GM19351 (cell line): ENCODE data around the gene DACH2.
A peak's percentile ranks its signal among the peaks of the same experiment; 100 is the strongest.

ENCODE experiments used
- ATAC-seq: cut with Tn5 transposase; IDR thresholded peaks from one replicate; pipeline ENCODE4 v1.9.1; 2021; ENCODE audit warnings: mild to moderate bottlenecking, moderate library complexity; ENCODE audit not compliant: unreplicated experiment

Gene DACH2

DNA sequence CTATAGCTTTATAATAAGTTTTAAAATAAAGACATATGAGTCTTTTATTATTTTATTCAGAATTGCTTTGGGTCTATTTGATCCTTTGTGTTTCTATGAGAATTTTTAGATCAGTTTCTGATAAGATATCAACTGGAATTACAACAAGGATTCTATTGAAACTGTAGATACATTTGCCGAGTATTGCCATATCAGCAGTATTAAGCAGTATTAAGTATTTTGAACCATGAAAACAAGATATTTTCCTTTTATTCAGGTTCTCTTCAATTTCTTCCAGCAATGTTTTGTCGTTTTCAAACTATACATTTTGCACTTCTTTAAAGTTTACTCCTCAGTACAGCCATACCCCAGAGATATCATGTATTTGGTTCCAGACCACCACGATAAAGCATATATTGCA lies 598.8 kb downstream of the DACH2 start:
- no peak for ATAC-seq

DNA sequence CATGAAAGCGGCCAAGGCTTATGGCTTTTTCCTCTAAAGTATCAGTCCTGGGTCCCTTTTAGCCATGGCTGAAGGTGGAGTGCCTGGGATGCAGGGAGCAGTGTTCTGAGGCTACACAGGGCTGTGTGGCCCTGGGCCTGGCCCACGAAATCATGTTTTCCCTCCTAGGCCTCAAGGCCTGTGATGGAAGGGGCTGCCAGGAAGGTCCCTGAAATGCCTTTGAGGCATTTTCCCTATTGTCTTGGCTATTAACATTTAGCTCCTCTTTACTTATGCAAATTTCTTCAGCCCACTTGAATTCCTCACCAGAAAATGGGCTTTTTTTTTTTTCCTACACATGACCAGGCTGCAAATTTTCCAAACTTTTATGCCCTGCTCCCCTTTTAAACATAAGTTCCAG lies 657.0 kb downstream of the DACH2 start:
- no peak for ATAC-seq

DNA sequence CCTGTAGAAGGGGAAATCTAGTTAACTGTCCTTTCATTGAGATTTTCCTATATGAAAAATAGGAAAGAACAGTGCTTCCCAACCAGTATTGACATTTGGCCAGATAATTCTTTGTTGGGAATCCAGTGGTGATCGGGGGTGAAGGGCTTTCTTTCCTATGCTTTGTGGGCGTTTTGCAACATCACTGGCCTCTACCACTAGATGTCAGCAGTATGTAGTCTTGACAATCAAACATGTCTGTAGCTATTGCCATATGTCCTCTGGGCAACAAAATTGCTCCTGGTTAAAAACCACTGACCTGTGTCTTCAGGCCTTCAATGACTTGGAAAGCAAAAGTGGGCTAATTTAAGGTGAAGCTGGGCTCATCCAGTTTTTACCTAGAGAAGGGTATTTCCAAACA lies 658.5 kb downstream of the DACH2 start:
- ATAC-seq, result peak; percentile 75

DNA sequence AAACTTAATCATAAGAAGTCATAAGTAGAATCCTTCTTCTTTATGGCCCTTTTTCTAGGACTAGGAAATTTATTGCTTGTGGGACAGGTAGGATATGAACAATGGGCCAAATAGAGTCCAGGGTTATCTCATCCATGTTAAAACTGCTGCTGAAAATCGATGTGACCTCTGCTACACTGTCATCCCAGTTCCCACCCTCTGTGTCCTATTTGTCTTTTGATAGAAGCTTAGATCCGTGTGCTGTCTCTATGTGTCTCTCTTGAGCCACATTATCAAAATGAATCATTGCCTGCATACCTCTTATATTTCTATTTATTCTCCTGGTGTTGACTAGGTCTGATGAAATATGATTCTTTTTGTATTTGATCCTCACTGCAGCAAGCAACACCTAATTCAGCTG lies 661.4 kb downstream of the DACH2 start:
- no peak for ATAC-seq

DNA sequence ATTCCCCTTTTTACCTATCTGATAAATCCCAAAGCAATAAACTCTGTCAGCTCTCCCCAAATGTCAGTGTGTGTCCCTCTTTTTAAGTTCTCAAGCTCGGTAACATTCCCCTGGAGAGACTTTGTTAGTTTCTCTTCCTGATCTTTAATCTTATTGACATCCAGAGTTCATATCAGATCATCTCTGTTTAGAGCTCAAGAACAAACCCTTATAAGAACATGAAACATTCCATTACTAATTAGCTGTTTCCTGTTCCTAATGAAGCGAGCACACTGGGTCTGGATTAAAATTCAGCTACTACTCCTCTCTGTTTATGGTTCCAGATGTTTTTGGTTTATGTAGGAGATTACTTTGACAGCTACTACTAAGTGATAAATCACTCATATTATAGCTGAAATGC lies 681.5 kb downstream of the DACH2 start:
- no peak for ATAC-seq

DNA sequence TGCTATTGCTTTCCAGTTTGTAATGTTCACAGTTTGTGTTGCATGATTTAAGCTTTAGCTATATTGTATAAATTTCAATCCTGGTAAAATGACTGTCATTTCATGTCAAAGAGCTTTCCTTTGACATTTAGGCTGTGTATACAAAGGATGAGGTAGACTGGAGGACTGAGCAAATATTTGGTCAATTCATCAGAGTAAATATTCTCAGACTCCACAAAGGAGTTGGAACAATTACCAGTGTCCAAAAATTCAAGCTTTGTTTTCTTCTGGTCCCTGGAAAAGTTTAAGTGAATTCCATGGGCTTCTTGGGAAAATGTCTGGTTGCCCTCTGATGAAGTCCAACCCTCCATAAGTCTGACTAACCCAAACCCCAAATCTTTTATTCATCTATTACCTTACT lies 682.4 kb downstream of the DACH2 start:
- no peak for ATAC-seq

DNA sequence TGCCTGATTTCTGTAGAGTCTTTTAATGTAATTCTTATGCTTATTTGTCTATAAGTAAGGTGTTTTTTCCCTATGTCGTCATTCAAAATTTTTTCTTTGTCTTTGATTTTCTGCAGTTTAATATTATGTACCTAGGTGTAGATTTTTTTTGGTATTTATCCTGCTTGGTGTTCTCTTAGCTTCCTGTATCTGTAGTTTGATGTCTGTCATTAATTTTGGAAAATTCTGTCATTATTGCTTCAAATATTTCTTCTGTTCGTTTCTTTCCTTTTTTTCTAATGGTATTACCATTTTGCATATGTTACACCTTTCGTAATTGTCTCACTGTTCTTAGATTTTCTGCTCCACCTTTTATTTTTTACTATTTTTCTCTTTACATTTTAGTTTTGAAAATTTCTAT lies 696.9 kb downstream of the DACH2 start:
- ATAC-seq, result no peak
